HepG2 (cell line): ENCODE data around the gene NPC2. TPM values are rescaled to one million over a fixed set of nuclear protein-coding genes. Genes with fewer than 3 reads are reported as not detected.

ENCODE experiments used
- ATM ChIP-seq: fragments of 450-650 bp; IDR thresholded peaks from 2 replicates; pipeline ENCODE4 v1.7.1; 2017; ENCODE audit warnings: mild to moderate bottlenecking, borderline replicate concordance
- FOXC1 ChIP-seq: sonication (generic); formaldehyde crosslinking; IDR thresholded peaks from 2 replicates; pipeline ENCODE4 v1.8.0; 2022; ENCODE audit warnings: mild to moderate bottlenecking, missing genetic modification reagents, borderline replicate concordance
- HNF4G ChIP-seq, 2 experiments: sonication (generic) in 1 of 2; formaldehyde crosslinking in 1 of 2; IDR thresholded peaks; 2 replicates each; pipeline versions ENCODE4 v1.4.0 to v1.6.1; 2011 to 2020; ENCODE audit warnings: borderline replicate concordance in 2 of 2, low read depth in 2 of 2, mild to moderate bottlenecking in 2 of 2, low read length in 1 of 2, missing genetic modification reagents in 1 of 2, moderate library complexity in 1 of 2
- MAF1 ChIP-seq: sonication (generic); formaldehyde crosslinking; IDR thresholded peaks from 2 replicates; pipeline ENCODE4 v1.5.0; 2020; ENCODE audit warnings: missing genetic modification reagents, borderline replicate concordance
- REPIN1 ChIP-seq: sonication (generic); formaldehyde crosslinking; IDR thresholded peaks from 2 replicates; pipeline ENCODE4 v1.8.0; 2022; ENCODE audit warnings: missing genetic modification reagents, low read depth, mild to moderate bottlenecking, borderline replicate concordance
- ZNF569 ChIP-seq: sonication (generic); formaldehyde crosslinking; IDR thresholded peaks from 2 replicates; pipeline ENCODE4 v1.5.0; 2020; ENCODE audit warnings: mild to moderate bottlenecking, missing genetic modification reagents, moderate library complexity, borderline replicate concordance
- ZNF674 ChIP-seq: sonication (generic); formaldehyde crosslinking; IDR thresholded peaks from 2 replicates; pipeline ENCODE4 v1.5.0; 2020; ENCODE audit warnings: low read depth, mild to moderate bottlenecking, missing genetic modification reagents
- polyA plus RNA-seq, 8 experiments: library from polyadenylated mRNA; depleted of rRNA in 3 of 8; stranded (reverse) in 7 of 8; unstranded in 1 of 8; fragments of >200 nt; fragmentation: Illumina TruSeq in 4 of 8; extraction: Trizol in 4 of 8; gene quantifications; 2 replicates each; pipeline versions ENCODE4 v1.2.1 to v1.2.3, GENCODE V29; 2011 to 2016; ENCODE audit warnings: low read depth in 4 of 8, missing spikeins in 1 of 8, mixed read lengths in 1 of 8; ENCODE audit not compliant: insufficient read depth in 1 of 8
- total RNA-seq, 5 experiments: library from RNA; depleted of rRNA; stranded (reverse); fragments of >200 nt; fragmentation: Illumina TruSeq; extraction: Trizol; gene quantifications; 2 replicates each; pipeline ENCODE4 v1.2.3, GENCODE V29; 2016; ENCODE audit warnings: low read depth in 1 of 5
- TF ChIP-seq, protein P1 (sequence below): sonication (generic); formaldehyde crosslinking; IDR thresholded peaks from 2 replicates; pipeline ENCODE4 v1.4.0; 2020; ENCODE audit warnings: mild to moderate bottlenecking, missing genetic modification reagents
- TF ChIP-seq, protein P2 (sequence below): sonication (generic); formaldehyde crosslinking; IDR thresholded peaks from 2 replicates; pipeline ENCODE4 v1.4.0; 2020; ENCODE audit warnings: missing genetic modification reagents, borderline replicate concordance
- TF ChIP-seq, protein P3 (sequence below): sonication (generic); formaldehyde crosslinking; IDR thresholded peaks from 2 replicates; pipeline ENCODE4 v1.5.1; 2020; ENCODE audit warnings: missing genetic modification reagents, mild to moderate bottlenecking, borderline replicate concordance
- TF ChIP-seq, protein P4 (sequence below): sonication (generic); formaldehyde crosslinking; conservative IDR thresholded peaks from 2 replicates; pipeline ENCODE4 v1.4.0; 2020; ENCODE audit warnings: missing genetic modification reagents
- TF ChIP-seq, protein P5 (sequence below): sonication (generic); formaldehyde crosslinking; IDR thresholded peaks from 2 replicates; pipeline ENCODE4 v1.4.0; 2020; ENCODE audit warnings: mild to moderate bottlenecking, missing genetic modification reagents

NPC2 gene
- total and polyA plus RNA-seq, 2 of the 13 experiments (the other 11 are each of a cell fraction or from before 2014, with no cell fraction given), result 132 to 164 TPM

DNA sequence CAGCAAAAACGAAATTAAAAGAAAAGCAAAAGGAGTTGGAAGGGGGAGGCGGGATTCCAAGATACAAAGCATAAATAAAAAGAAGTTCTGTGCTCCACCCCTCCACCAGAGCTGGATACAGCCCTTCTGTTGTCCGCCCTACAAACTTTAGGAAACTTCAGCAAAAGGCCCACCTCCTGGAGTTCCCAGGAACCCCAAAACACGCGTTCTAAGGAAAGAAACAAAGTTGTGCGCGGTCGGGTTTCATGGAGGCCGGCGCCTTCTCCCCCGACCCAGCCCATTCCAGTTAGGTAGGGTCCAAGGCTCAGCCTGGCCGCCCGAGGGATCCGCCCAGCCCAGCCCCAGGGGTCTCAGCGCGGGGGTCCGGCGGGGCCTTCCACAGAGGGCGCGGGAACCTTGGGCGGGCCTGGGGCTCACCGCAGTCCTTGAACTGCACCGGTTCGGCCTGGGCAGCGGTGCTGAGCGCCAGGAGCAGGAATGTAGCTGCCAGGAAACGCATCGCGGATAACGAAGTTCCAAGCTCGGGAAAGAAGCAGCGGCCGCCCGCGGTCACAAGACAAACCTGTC lies at the start of gene NPC2 (continued):
- TF ChIP-seq MAF1 (CRISPR knock-in tag), result no peak
- no peak for TF ChIP-seq ZNF569 (CRISPR knock-in tag)
- no peak for TF ChIP-seq ATM
- TF ChIP-seq, protein P1, sequence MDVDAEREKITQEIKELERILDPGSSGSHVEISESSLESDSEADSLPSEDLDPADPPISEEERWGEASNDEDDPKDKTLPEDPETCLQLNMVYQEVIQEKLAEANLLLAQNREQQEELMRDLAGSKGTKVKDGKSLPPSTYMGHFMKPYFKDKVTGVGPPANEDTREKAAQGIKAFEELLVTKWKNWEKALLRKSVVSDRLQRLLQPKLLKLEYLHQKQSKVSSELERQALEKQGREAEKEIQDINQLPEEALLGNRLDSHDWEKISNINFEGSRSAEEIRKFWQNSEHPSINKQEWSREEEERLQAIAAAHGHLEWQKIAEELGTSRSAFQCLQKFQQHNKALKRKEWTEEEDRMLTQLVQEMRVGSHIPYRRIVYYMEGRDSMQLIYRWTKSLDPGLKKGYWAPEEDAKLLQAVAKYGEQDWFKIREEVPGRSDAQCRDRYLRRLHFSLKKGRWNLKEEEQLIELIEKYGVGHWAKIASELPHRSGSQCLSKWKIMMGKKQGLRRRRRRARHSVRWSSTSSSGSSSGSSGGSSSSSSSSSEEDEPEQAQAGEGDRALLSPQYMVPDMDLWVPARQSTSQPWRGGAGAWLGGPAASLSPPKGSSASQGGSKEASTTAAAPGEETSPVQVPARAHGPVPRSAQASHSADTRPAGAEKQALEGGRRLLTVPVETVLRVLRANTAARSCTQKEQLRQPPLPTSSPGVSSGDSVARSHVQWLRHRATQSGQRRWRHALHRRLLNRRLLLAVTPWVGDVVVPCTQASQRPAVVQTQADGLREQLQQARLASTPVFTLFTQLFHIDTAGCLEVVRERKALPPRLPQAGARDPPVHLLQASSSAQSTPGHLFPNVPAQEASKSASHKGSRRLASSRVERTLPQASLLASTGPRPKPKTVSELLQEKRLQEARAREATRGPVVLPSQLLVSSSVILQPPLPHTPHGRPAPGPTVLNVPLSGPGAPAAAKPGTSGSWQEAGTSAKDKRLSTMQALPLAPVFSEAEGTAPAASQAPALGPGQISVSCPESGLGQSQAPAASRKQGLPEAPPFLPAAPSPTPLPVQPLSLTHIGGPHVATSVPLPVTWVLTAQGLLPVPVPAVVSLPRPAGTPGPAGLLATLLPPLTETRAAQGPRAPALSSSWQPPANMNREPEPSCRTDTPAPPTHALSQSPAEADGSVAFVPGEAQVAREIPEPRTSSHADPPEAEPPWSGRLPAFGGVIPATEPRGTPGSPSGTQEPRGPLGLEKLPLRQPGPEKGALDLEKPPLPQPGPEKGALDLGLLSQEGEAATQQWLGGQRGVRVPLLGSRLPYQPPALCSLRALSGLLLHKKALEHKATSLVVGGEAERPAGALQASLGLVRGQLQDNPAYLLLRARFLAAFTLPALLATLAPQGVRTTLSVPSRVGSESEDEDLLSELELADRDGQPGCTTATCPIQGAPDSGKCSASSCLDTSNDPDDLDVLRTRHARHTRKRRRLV (CRISPR knock-in tag), result peak; percentile 30; the same call in 1 of the 2 replicates
- TF ChIP-seq ZNF674 (CRISPR knock-in tag), result 0 out of 2 replicates have a peak, but pooled peaks have one; percentile 16
- TF ChIP-seq, protein P2, sequence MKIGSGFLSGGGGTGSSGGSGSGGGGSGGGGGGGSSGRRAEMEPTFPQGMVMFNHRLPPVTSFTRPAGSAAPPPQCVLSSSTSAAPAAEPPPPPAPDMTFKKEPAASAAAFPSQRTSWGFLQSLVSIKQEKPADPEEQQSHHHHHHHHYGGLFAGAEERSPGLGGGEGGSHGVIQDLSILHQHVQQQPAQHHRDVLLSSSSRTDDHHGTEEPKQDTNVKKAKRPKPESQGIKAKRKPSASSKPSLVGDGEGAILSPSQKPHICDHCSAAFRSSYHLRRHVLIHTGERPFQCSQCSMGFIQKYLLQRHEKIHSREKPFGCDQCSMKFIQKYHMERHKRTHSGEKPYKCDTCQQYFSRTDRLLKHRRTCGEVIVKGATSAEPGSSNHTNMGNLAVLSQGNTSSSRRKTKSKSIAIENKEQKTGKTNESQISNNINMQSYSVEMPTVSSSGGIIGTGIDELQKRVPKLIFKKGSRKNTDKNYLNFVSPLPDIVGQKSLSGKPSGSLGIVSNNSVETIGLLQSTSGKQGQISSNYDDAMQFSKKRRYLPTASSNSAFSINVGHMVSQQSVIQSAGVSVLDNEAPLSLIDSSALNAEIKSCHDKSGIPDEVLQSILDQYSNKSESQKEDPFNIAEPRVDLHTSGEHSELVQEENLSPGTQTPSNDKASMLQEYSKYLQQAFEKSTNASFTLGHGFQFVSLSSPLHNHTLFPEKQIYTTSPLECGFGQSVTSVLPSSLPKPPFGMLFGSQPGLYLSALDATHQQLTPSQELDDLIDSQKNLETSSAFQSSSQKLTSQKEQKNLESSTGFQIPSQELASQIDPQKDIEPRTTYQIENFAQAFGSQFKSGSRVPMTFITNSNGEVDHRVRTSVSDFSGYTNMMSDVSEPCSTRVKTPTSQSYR (CRISPR knock-in tag), result no peak
- TF ChIP-seq HNF4G (IDR thresholded peaks at IDR 0.05; ENCODE audit: borderline replicate concordance, low read depth, low read length), result no peak
- no peak for TF ChIP-seq HNF4G (CRISPR knock-in tag; IDR thresholded peaks at IDR 0.05; ENCODE audit: borderline replicate concordance, low read depth)
- no peak; the same call in 1 of the 2 replicates for TF ChIP-seq FOXC1 (CRISPR knock-in tag)
- TF ChIP-seq, protein P3, sequence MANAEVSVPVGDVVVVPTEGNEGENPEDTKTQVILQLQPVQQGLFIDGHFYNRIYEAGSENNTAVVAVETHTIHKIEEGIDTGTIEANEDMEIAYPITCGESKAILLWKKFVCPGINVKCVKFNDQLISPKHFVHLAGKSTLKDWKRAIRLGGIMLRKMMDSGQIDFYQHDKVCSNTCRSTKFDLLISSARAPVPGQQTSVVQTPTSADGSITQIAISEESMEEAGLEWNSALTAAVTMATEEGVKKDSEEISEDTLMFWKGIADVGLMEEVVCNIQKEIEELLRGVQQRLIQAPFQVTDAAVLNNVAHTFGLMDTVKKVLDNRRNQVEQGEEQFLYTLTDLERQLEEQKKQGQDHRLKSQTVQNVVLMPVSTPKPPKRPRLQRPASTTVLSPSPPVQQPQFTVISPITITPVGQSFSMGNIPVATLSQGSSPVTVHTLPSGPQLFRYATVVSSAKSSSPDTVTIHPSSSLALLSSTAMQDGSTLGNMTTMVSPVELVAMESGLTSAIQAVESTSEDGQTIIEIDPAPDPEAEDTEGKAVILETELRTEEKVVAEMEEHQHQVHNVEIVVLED (CRISPR knock-in tag), result no peak
- TF ChIP-seq, protein P4, sequence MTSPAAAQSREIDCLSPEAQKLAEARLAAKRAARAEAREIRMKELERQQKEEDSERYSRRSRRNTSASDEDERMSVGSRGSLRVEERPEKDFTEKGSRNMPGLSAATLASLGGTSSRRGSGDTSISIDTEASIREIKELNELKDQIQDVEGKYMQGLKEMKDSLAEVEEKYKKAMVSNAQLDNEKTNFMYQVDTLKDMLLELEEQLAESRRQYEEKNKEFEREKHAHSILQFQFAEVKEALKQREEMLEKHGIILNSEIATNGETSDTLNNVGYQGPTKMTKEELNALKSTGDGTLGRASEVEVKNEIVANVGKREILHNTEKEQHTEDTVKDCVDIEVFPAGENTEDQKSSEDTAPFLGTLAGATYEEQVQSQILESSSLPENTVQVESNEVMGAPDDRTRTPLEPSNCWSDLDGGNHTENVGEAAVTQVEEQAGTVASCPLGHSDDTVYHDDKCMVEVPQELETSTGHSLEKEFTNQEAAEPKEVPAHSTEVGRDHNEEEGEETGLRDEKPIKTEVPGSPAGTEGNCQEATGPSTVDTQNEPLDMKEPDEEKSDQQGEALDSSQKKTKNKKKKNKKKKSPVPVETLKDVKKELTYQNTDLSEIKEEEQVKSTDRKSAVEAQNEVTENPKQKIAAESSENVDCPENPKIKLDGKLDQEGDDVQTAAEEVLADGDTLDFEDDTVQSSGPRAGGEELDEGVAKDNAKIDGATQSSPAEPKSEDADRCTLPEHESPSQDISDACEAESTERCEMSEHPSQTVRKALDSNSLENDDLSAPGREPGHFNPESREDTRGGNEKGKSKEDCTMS (CRISPR knock-in tag), result no peak
- no peak for TF ChIP-seq REPIN1 (CRISPR knock-in tag)
- TF ChIP-seq, protein P5, sequence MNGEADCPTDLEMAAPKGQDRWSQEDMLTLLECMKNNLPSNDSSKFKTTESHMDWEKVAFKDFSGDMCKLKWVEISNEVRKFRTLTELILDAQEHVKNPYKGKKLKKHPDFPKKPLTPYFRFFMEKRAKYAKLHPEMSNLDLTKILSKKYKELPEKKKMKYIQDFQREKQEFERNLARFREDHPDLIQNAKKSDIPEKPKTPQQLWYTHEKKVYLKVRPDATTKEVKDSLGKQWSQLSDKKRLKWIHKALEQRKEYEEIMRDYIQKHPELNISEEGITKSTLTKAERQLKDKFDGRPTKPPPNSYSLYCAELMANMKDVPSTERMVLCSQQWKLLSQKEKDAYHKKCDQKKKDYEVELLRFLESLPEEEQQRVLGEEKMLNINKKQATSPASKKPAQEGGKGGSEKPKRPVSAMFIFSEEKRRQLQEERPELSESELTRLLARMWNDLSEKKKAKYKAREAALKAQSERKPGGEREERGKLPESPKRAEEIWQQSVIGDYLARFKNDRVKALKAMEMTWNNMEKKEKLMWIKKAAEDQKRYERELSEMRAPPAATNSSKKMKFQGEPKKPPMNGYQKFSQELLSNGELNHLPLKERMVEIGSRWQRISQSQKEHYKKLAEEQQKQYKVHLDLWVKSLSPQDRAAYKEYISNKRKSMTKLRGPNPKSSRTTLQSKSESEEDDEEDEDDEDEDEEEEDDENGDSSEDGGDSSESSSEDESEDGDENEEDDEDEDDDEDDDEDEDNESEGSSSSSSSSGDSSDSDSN, result peak; percentile 45
